Dendritic cell treated with granulocyte-macrophage colony-stimulating factor and Interleukin-4, amounts not matched to agents 40 ng/mL and 50 ng/mL, for 4 days (primary cell): ENCODE data around the gene SH3TC1.

Source experiments
- H3K27ac Mint-ChIP-seq: one replicate; pipeline ENCODE4 v1.8.0; 2022; ENCODE audit warnings: mild to moderate bottlenecking, mixed read lengths
- H3K27me3 Mint-ChIP-seq: one replicate; pipeline ENCODE4 v1.8.0; 2022; ENCODE audit warnings: mild to moderate bottlenecking, mixed read lengths
- H3K36me3 Mint-ChIP-seq: one replicate; pipeline ENCODE4 v1.8.0; 2022; ENCODE audit warnings: low read depth, mixed read lengths
- H3K4me1 Mint-ChIP-seq: one replicate; pipeline ENCODE4 v1.8.0; 2022; ENCODE audit warnings: low read depth, mixed read lengths
- H3K4me3 Mint-ChIP-seq: one replicate; pipeline ENCODE4 v1.8.0; 2022; ENCODE audit warnings: mild to moderate bottlenecking, moderate library complexity, mixed read lengths
- H3K9me3 Mint-ChIP-seq: one replicate; pipeline ENCODE4 v1.8.0; 2022; ENCODE audit warnings: mixed read lengths
- intact Hi-C: fragments of 100-400 bp; cut with micrococcal nuclease; formaldehyde crosslinking; loops from one replicate; pipeline ENCODE4 v1.15.0; 2022

SH3TC1 gene

DNA sequence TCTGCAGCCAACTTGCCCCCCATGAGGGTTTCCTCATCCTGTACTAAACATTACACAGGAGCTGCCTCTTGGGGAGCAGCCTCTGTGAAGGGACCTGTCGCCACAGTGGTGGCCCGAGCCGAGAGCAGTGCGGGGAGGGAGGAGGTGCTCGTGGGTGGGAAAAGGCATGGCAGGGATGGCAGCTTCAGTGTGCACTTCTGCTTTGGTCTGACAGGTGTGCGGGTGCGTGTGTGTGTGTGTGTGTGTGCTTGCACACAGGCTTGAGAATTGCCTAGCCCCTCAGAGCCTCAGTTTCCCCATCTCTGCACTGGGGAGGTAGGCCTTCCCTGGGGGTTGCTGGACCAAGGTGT, 3.9 kb downstream of the SH3TC1 start:
- Mint-ChIP-seq H3K4me3 (peak overlapping the region; percentile 94), H3K9me3 (no peaks in the 10 kb centered on the region), H3K36me3 (peaks cover 88% of the 10 kb centered on the region), H3K27ac (no peak overlapping the region), H3K4me1 (peaks cover 88% of the 10 kb centered on the region), H3K27me3 (no peaks in the 10 kb centered on the region)
- intact Hi-C loops = no loop called here

DNA sequence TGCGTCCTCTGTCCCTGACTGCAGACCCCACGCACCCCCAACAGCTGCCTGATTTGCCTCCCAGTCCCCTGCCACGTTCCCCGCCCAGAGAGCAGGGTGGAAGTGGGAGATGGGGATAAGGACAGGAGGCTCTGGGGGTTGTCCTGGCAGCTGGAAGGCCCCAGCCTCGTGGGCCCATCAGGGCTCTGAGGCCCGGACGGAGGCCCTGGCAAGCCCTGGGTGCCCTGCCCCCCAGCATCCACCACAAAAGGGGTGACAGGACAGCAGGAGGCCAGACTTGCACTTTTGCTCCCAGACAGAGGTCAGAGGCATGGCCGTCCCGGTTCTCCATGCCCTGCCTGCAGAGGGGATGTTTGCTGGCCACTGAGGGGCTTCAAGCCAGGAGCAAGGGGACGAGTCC, 4.7 kb downstream of the SH3TC1 start:
- Mint-ChIP-seq H3K27me3 (no peaks in the 10 kb centered on the region), H3K36me3 (peaks cover 95% of the 10 kb centered on the region), H3K27ac (no peak overlapping the region), H3K4me3 (no peak overlapping the region), H3K9me3 (no peaks in the 10 kb centered on the region), H3K4me1 (peaks cover 88% of the 10 kb centered on the region)
- intact Hi-C loops = no loop called here

GRCh38 chr4:8204576-8205227, 5.6 kb downstream of the SH3TC1 start:
- Mint-ChIP-seq H3K27me3 (no peaks in the 10 kb centered on the region), H3K4me1 (peaks cover 89% of the 10 kb centered on the region), H3K36me3 (peaks cover 98% of the 10 kb centered on the region), H3K9me3 (no peaks in the 10 kb centered on the region), H3K4me3 (peak overlapping the region; percentile 2), H3K27ac (peak overlapping the region; percentile 57)
- intact Hi-C loops = no loop called here

DNA sequence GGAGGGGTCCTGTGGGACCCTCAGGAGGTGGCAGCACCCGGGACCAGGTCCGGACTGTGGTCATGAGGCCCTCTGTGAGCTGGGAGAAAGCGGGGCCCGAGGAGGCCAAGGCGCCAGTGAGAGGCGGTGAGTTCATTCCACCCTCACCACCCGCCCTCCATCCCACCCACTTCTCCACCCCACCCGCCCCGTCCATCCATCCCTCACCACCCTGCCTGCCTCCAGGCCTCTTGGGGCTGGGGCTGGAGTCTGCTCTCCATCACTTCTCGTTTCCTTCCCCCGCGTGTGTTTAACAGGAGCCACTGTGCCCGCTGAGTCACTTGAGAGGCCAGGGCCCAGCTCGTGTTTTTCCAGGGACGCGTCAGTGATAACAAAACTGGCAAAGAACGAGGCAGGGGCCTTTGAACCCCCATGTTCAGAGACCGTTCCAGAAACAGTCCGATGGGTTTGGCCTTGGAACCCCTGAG, 6.2 kb downstream of the SH3TC1 start:
- intact Hi-C loops = no loop called here
- no peaks in the 10 kb centered on the region for H3K27me3 Mint-ChIP-seq
- H3K36me3 Mint-ChIP-seq = peaks cover 98% of the 10 kb centered on the region
- peaks cover 95% of the 10 kb centered on the region for H3K4me1 Mint-ChIP-seq
- H3K4me3 Mint-ChIP-seq = no peak overlapping the region
- H3K9me3 Mint-ChIP-seq = no peaks in the 10 kb centered on the region
- H3K27ac Mint-ChIP-seq = no peak overlapping the region

DNA sequence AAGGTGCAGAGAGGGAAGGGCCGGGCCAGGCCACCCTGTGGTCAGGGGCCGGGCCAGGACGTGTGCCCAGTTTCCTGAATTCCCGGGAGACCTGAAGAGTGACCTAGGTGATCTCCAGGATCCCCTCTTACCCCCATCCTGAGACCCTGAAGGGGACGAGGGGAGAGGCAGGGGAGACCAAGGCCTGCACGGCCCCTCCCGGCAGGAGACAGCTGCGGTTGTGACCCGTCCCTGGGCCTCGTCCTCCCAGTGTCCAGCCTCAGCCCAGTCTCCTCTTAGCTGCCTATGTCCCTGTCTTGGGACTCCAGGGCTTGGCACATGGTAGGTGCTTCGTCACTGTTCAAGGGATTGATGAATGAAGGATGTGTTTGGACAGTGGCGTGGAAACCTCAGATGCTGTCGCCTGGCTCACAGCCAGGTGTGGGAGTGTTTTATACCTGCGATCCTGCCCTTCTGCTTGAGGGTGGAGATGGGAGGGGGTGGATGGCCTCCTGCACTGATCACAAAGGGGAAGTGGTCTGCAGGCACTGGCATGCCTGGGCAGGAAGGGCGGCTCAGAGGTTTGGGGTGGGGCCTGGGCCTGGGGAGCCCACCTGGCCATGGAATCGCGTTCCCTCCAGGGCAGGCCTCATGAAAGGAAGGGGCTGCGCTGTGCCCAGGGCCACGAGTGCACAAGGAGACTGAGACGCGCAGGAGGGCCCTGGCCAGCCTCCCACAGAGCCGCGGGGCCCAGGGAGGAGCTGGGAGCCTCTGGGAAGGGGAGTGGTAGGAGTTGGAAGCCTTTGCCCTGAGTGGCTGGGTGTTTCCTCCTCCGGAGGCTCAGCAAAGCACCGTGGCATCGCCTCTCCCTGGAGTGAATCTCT, 6.9 kb downstream of the SH3TC1 start:
- Mint-ChIP-seq H3K36me3 (peaks cover 94% of the 10 kb centered on the region), H3K9me3 (no peaks in the 10 kb centered on the region), H3K4me1 (peaks cover 92% of the 10 kb centered on the region), H3K27ac (peak overlapping the region; percentile 15), H3K4me3 (peak overlapping the region; percentile 24), H3K27me3 (no peaks in the 10 kb centered on the region)
- intact Hi-C loops = loop anchor here (2.0 kb wide), 1 partner anchor 15 kb away; no protein-coding TSS in a partner anchor

DNA sequence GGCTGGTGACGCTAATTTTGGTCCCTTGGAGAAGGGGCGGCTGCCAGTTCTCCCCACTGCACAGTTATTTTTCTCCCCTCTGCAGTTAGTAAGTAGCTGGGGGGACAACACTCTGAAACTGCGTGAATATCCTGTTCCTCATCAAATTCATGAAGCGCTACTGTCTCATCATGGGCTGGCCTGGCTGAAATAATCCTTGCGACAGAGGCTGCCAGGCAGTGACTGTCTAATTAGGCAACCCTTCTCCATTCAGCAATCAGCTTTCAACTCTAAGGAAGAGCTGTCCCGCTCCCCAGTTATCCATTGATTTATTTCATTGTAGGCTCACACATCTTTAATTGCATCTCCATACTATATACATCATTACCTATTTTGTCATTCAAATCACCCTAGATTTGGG, 8.2 kb downstream of the SH3TC1 start:
- Mint-ChIP-seq H3K9me3 (no peaks in the 10 kb centered on the region), H3K4me1 (peaks cover 83% of the 10 kb centered on the region), H3K27me3 (no peaks in the 10 kb centered on the region), H3K4me3 (no peak overlapping the region), H3K27ac (no peak overlapping the region), H3K36me3 (peaks cover 93% of the 10 kb centered on the region)
- intact Hi-C loops = loop anchor here (2.0 kb wide), 1 partner anchor 13 kb away; no protein-coding TSS in a partner anchor

GRCh38 chr4:8208565-8208964, 9.5 kb downstream of the SH3TC1 start:
- peaks cover 71% of the 10 kb centered on the region for H3K4me1 Mint-ChIP-seq
- intact Hi-C loops = no loop called here
- H3K27ac Mint-ChIP-seq = no peak overlapping the region
- H3K27me3 Mint-ChIP-seq = no peaks in the 10 kb centered on the region
- no peak overlapping the region for H3K4me3 Mint-ChIP-seq
- no peaks in the 10 kb centered on the region for H3K9me3 Mint-ChIP-seq
- peaks cover 93% of the 10 kb centered on the region for H3K36me3 Mint-ChIP-seq

GRCh38 chr4:8209181-8209874, 10.2 kb downstream of the SH3TC1 start:
- Mint-ChIP-seq H3K4me3 (no peak overlapping the region), H3K27ac (no peak overlapping the region)
- intact Hi-C loops = no loop called here

DNA sequence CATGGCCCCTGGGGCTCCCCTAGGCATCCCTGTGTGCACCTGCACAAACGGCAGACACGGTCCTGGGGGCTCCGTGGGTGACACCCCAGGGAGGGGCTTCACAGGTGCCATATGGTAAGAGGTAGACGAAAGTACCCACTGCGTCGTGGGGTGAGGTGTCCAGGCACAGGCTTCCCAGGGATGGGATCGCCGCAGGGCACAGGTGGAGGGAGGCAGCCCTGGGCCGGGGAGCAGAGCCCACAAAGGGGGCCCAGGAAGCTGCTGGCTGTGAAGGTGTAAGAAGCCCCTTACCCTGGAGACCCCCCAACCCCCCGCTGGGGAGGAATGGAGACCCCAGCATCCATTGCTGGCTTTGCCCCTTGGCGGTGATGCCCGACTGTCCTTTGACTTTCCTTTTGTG, 10.9 kb downstream of the SH3TC1 start:
- H3K36me3 Mint-ChIP-seq = peaks cover 93% of the 10 kb centered on the region
- H3K27ac Mint-ChIP-seq = no peak overlapping the region
- no peak overlapping the region for H3K4me3 Mint-ChIP-seq
- H3K9me3 Mint-ChIP-seq = no peaks in the 10 kb centered on the region
- intact Hi-C loops = no loop called here
- H3K27me3 Mint-ChIP-seq = no peaks in the 10 kb centered on the region
- peaks cover 56% of the 10 kb centered on the region for H3K4me1 Mint-ChIP-seq

More at GRCh38 chr4:8209181-8209874, 10.2 kb downstream of the SH3TC1 start:
- H3K27me3 Mint-ChIP-seq = no peaks in the 10 kb centered on the region
- H3K9me3 Mint-ChIP-seq = no peaks in the 10 kb centered on the region
- H3K4me1 Mint-ChIP-seq = peaks cover 63% of the 10 kb centered on the region
- peaks cover 93% of the 10 kb centered on the region for H3K36me3 Mint-ChIP-seq

DNA sequence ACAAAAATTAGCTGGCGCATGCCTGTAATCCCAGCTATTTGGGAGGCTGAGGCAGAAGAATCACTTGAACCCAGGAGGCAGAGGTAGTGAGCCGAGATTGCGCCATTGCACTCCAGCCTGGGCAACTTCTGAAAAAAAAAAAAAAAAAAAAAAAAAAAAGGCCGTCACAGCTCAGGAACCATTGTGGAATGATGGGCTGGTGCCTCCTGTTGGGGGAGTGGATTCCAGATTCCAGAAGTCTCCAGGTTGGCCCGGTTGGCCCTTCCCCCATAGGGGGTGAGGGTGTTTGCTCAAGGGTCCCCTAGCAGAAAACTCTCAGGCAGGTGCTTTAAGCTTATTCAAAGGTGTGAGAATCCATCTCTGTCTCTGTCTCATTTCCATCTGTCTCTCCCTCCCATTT, 11.5 kb downstream of the SH3TC1 start:
- Mint-ChIP-seq H3K36me3 (peaks cover 93% of the 10 kb centered on the region), H3K27me3 (no peaks in the 10 kb centered on the region), H3K4me1 (peaks cover 50% of the 10 kb centered on the region), H3K9me3 (no peaks in the 10 kb centered on the region), H3K4me3 (no peak overlapping the region), H3K27ac (no peak overlapping the region)
- intact Hi-C loops = no loop called here

- intact Hi-C loops = no loop called here
- Mint-ChIP-seq H3K27ac (no peak overlapping the region), H3K4me3 (no peak overlapping the region), H3K36me3 (peaks cover 93% of the 10 kb centered on the region), H3K9me3 (no peaks in the 10 kb centered on the region), H3K4me1 (peaks cover 44% of the 10 kb centered on the region), H3K27me3 (no peaks in the 10 kb centered on the region)
Measured at GRCh38 chr4:8211251-8211650, 12.2 kb downstream of the SH3TC1 start.

GRCh38 chr4:8211737-8212581, 12.9 kb downstream of the SH3TC1 start:
- no peak overlapping the region for H3K4me3 Mint-ChIP-seq
- intact Hi-C loops = no loop called here
- peaks cover 39% of the 10 kb centered on the region for H3K4me1 Mint-ChIP-seq
- no peaks in the 10 kb centered on the region for H3K9me3 Mint-ChIP-seq
- no peaks in the 10 kb centered on the region for H3K27me3 Mint-ChIP-seq
- H3K36me3 Mint-ChIP-seq = peaks cover 93% of the 10 kb centered on the region
- no peak overlapping the region for H3K27ac Mint-ChIP-seq

- Mint-ChIP-seq H3K4me1 (peaks cover 38% of the 10 kb centered on the region), H3K27me3 (no peaks in the 10 kb centered on the region), H3K27ac (no peak overlapping the region), H3K4me3 (no peak overlapping the region), H3K36me3 (peaks cover 93% of the 10 kb centered on the region), H3K9me3 (no peaks in the 10 kb centered on the region)
- intact Hi-C loops = no loop called here
Measured at GRCh38 chr4:8212622-8213021, 13.5 kb downstream of the SH3TC1 start.
